H9 (cell line): ENCODE data around the gene ZMYND11. TPM values are rescaled to one million over a fixed set of nuclear protein-coding genes. Genes with fewer than 3 reads are reported as not detected.

Experiments used
- DNase-seq: peaks from one replicate; pipeline ENCODE4 v3.0.0-alpha.2; 2017
- H2AFZ ChIP-seq: one replicate; pipeline ENCODE4 v1.6.1; 2013; ENCODE audit warnings: mild to moderate bottlenecking, low read length, control low read depth, moderate library complexity
- H2AK5ac ChIP-seq: 2 replicates; pipeline ENCODE4 v1.6.1; 2013; ENCODE audit warnings: low read length, control low read depth, mixed read lengths; ENCODE audit not compliant: insufficient read length
- H2BK120ac ChIP-seq: one replicate; pipeline ENCODE4 v1.6.1; 2013; ENCODE audit warnings: low read depth, mild to moderate bottlenecking, low read length, control low read depth, inconsistent platforms; ENCODE audit not compliant: poor library complexity, severe bottlenecking
- H2BK12ac ChIP-seq: 2 replicates; pipeline ENCODE4 v1.6.1; 2013; ENCODE audit warnings: low read length, control low read depth, mixed read lengths, low read depth; ENCODE audit not compliant: insufficient read length
- H2BK15ac ChIP-seq: 2 replicates; pipeline ENCODE4 v1.6.1; 2013; ENCODE audit warnings: low read depth, low read length, control low read depth
- H2BK20ac ChIP-seq: one replicate; pipeline ENCODE4 v1.6.1; 2013; ENCODE audit warnings: low read depth, mild to moderate bottlenecking, low read length, control low read depth, inconsistent platforms; ENCODE audit not compliant: poor library complexity, severe bottlenecking
- H2BK5ac ChIP-seq: 2 replicates; pipeline ENCODE4 v1.6.1; 2013; ENCODE audit warnings: low read length, control low read depth, mixed read lengths; ENCODE audit not compliant: insufficient read length
- H3K14ac ChIP-seq: 2 replicates; pipeline ENCODE4 v1.6.1; 2013; ENCODE audit warnings: low read length, control low read depth; ENCODE audit not compliant: insufficient read depth
- H3K18ac ChIP-seq: 2 replicates; pipeline ENCODE4 v1.6.1; 2013; ENCODE audit warnings: low read depth, mild to moderate bottlenecking, mixed read lengths, low read length, control low read depth; ENCODE audit not compliant: insufficient read length
- H3K23ac ChIP-seq: 2 replicates; pipeline ENCODE4 v1.6.1; 2013; ENCODE audit warnings: low read length, control low read depth, mixed read lengths, low read depth; ENCODE audit not compliant: insufficient read length
- H3K23me2 ChIP-seq: 2 replicates; pipeline ENCODE4 v1.6.1; 2013; ENCODE audit warnings: low read depth, mild to moderate bottlenecking, mixed read lengths, low read length, control low read depth; ENCODE audit not compliant: insufficient read length, poor library complexity, severe bottlenecking
- H3K27ac ChIP-seq: 2 replicates; pipeline ENCODE4 v1.5.1; 2013; ENCODE audit warnings: low read length, control low read depth, mixed read lengths, low read depth; ENCODE audit not compliant: insufficient read length
- H3K27me3 ChIP-seq: 2 replicates; pipeline ENCODE4 v1.6.1; 2013; ENCODE audit warnings: low read length, control low read depth, inconsistent platforms; ENCODE audit not compliant: insufficient read depth
- H3K4ac ChIP-seq: 2 replicates; pipeline ENCODE4 v1.6.1; 2013; ENCODE audit warnings: low read depth, mild to moderate bottlenecking, control low read depth, inconsistent platforms, low read length, moderate library complexity
- H3K4me1 ChIP-seq: 2 replicates; pipeline ENCODE4 v1.6.1; 2013; ENCODE audit warnings: low read length, control low read depth, inconsistent platforms; ENCODE audit not compliant: insufficient read depth
- H3K4me2 ChIP-seq: 2 replicates; pipeline ENCODE4 v1.6.1; 2013; ENCODE audit warnings: low read length, control low read depth, mixed read lengths; ENCODE audit not compliant: insufficient read length, insufficient read depth
- H3K56ac ChIP-seq: 2 replicates; pipeline ENCODE4 v1.6.1; 2013; ENCODE audit warnings: low read depth, mild to moderate bottlenecking, mixed read lengths, low read length, control low read depth; ENCODE audit not compliant: insufficient read length
- H3K79me1 ChIP-seq: 2 replicates; pipeline ENCODE4 v1.6.1; 2013; ENCODE audit warnings: low read depth, mild to moderate bottlenecking, moderate library complexity, low read length, control low read depth, inconsistent platforms; ENCODE audit not compliant: insufficient read depth, poor library complexity, severe bottlenecking
- H3K79me2 ChIP-seq: 2 replicates; pipeline ENCODE4 v1.6.1; 2013; ENCODE audit warnings: low read length, control low read depth, inconsistent platforms; ENCODE audit not compliant: insufficient read depth
- H3K9ac ChIP-seq: 2 replicates; pipeline ENCODE4 v1.6.1; 2013; ENCODE audit warnings: low read length, control low read depth, mixed read lengths; ENCODE audit not compliant: insufficient read length; ENCODE audit errors: extremely low read depth
- H3K9me3 ChIP-seq: one replicate; pipeline ENCODE4 v1.6.1; 2013; ENCODE audit warnings: low read depth, low read length, inconsistent platforms; ENCODE audit not compliant: control insufficient read depth
- H3T11ph ChIP-seq: one replicate; pipeline ENCODE4 v1.6.1; 2013; ENCODE audit warnings: mild to moderate bottlenecking, low read length, control low read depth, inconsistent platforms
- H4K20me1 ChIP-seq: one replicate; pipeline ENCODE4 v1.6.1; 2013; ENCODE audit not compliant: control insufficient read depth, insufficient read length, insufficient read depth
- H4K5ac ChIP-seq: 2 replicates; pipeline ENCODE4 v1.6.1; 2013; ENCODE audit warnings: low read depth, mild to moderate bottlenecking, mixed read lengths, low read length, control low read depth; ENCODE audit not compliant: insufficient read length
- H4K8ac ChIP-seq: replicated peaks from 2 replicates; pipeline ENCODE4 v1.6.1; 2013; ENCODE audit warnings: low read length, control low read depth, mixed read lengths, low read depth; ENCODE audit not compliant: insufficient read length
- H4K91ac ChIP-seq: 2 replicates; pipeline ENCODE4 v1.6.1; 2013; ENCODE audit warnings: low read depth, mild to moderate bottlenecking, moderate library complexity, mixed read lengths, low read length, control low read depth; ENCODE audit not compliant: insufficient read length
- H3K27ac Mint-ChIP-seq, 3 experiments: 2 replicates in 2 of 3; 3 replicates in 1 of 3; pipeline ENCODE4 v1.8.0; 2020 to 2021; ENCODE audit warnings: mixed read lengths in 3 of 3, mild to moderate bottlenecking in 1 of 3, moderate library complexity in 1 of 3
- H3K27me3 Mint-ChIP-seq: 2 replicates; pipeline ENCODE4 v1.8.0; 2021; ENCODE audit warnings: low read depth, mild to moderate bottlenecking, moderate library complexity, mixed read lengths
- H3K36me3 Mint-ChIP-seq, 3 experiments: 2 replicates in 2 of 3; 3 replicates in 1 of 3; pipeline ENCODE4 v1.8.0; 2020 to 2021; ENCODE audit warnings: low read depth in 3 of 3, mixed read lengths in 3 of 3; ENCODE audit not compliant: insufficient read depth in 1 of 3
- H3K4me1 Mint-ChIP-seq, 2 experiments: 2 replicates each; pipeline ENCODE4 v1.8.0; 2020; ENCODE audit warnings: mixed read lengths in 2 of 2
- H3K4me3 Mint-ChIP-seq, 2 experiments: 2 replicates in 1 of 2; 3 replicates in 1 of 2; pipeline ENCODE4 v1.8.0; 2020 to 2021; ENCODE audit warnings: mild to moderate bottlenecking in 2 of 2, mixed read lengths in 2 of 2, moderate library complexity in 1 of 2
- H3K9me3 Mint-ChIP-seq, 2 experiments: 2 replicates in 1 of 2; 3 replicates in 1 of 2; pipeline ENCODE4 v1.8.0; 2020; ENCODE audit warnings: mild to moderate bottlenecking in 2 of 2, mixed read lengths in 2 of 2, moderate library complexity in 1 of 2
- WGBS: extraction: QIAGEN DNeasy Blood & Tissue Kit; methylation state at CpG from one replicate; pipeline ENCODE4 v1.1.7; 2013; ENCODE audit warnings: missing lambda C conversion rate, low lambda C conversion rate, mixed read lengths; ENCODE audit not compliant: insufficient read length; ENCODE audit errors: extremely low coverage; 5-methylcytosine and 5-hydroxymethylcytosine counted together
- total RNA-seq: library from RNA; stranded (reverse); gene quantifications from 2 replicates; pipeline ENCODE4 v1.2.1, GENCODE V29; 2021
- TF ChIP-seq, protein P1 (sequence below): fragments of 200-600 bp; sonication (generic); conservative IDR thresholded peaks from 3 replicates; pipeline ENCODE4 v1.8.0; 2021; ENCODE audit warnings: antibody characterized with exemption, mild to moderate bottlenecking

ZMYND11 gene
- total RNA-seq, 1 experiment from 2014 or later = 33.7 TPM

GRCh38 chr10:274866-275265, 139.6 kb downstream of the ZMYND11 start:
- no peak overlapping the region for H2AFZ ChIP-seq
- H2BK120ac ChIP-seq = no peak overlapping the region
- no peak overlapping the region for H3K9ac ChIP-seq
- peaks cover 9 to 10% of the 10 kb centered on the region in 2 experiments for H3K4me1 Mint-ChIP-seq
- H4K91ac ChIP-seq = no peak overlapping the region
- no peak overlapping the region for H2BK5ac ChIP-seq
- H3K4me3 Mint-ChIP-seq = no peak overlapping the region
- H3K79me2 ChIP-seq = no peaks in the 10 kb centered on the region
- no peak overlapping the region for H3K27ac Mint-ChIP-seq
- H4K20me1 ChIP-seq = no peaks in the 10 kb centered on the region
- no peak overlapping the region for H2BK15ac ChIP-seq
- no peaks in the 10 kb centered on the region for H3K9me3 Mint-ChIP-seq
- H3K56ac ChIP-seq = no peak overlapping the region
- peaks cover 0 to 12% (median 4%) of the 10 kb centered on the region in 3 experiments; a peak in 4 of 7 replicates for H3K36me3 Mint-ChIP-seq
- no peak overlapping the region for H2BK12ac ChIP-seq
- WGBS = no CpG with 5 or more reads among the region's 2 CpGs
- no peak overlapping the region for H4K8ac ChIP-seq
- no peaks in the 10 kb centered on the region; the same call in 1 of the 2 replicates for H3K27me3 Mint-ChIP-seq
- H3K4me2 ChIP-seq = no peak overlapping the region
- H3K23ac ChIP-seq = no peak overlapping the region
- H3K4me1 ChIP-seq = no peaks in the 10 kb centered on the region
- no peak overlapping the region for H3T11ph ChIP-seq
- no peak for DNase-seq
- no peaks in the 10 kb centered on the region for H3K79me1 ChIP-seq
- H3K27me3 ChIP-seq = no peaks in the 10 kb centered on the region
- TF ChIP-seq, protein P1, sequence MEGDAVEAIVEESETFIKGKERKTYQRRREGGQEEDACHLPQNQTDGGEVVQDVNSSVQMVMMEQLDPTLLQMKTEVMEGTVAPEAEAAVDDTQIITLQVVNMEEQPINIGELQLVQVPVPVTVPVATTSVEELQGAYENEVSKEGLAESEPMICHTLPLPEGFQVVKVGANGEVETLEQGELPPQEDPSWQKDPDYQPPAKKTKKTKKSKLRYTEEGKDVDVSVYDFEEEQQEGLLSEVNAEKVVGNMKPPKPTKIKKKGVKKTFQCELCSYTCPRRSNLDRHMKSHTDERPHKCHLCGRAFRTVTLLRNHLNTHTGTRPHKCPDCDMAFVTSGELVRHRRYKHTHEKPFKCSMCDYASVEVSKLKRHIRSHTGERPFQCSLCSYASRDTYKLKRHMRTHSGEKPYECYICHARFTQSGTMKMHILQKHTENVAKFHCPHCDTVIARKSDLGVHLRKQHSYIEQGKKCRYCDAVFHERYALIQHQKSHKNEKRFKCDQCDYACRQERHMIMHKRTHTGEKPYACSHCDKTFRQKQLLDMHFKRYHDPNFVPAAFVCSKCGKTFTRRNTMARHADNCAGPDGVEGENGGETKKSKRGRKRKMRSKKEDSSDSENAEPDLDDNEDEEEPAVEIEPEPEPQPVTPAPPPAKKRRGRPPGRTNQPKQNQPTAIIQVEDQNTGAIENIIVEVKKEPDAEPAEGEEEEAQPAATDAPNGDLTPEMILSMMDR = no peak
- no peak overlapping the region for H2BK20ac ChIP-seq
- H3K14ac ChIP-seq = no peak overlapping the region
- peaks cover 4% of the 10 kb centered on the region for H3K23me2 ChIP-seq
- no peaks in the 10 kb centered on the region for H3K9me3 ChIP-seq
- H3K4ac ChIP-seq = no peak overlapping the region
- H2AK5ac ChIP-seq = no peak overlapping the region
- H4K5ac ChIP-seq = no peak overlapping the region
- H3K18ac ChIP-seq = no peak overlapping the region
- no peak overlapping the region for H3K27ac ChIP-seq
